Neural cell (in vitro differentiated cells): ENCODE data around the gene NRXN2. TPM values are rescaled to one million over a fixed set of nuclear protein-coding genes. Genes with fewer than 3 reads are reported as not detected.

Experiments used
- H2AFZ ChIP-seq: fragments of 200-600, 300-800 bp; sonication (generic), shearing (Covaris generic); 2 replicates; pipeline ENCODE4 v1.6.0; 2014; ENCODE audit warnings: low read depth, mild to moderate bottlenecking, antibody characterized with exemption, low read length, moderate library complexity
- H3F3A ChIP-seq: fragments of 200-600 bp; shearing (Covaris generic); 2 replicates; pipeline ENCODE4 v1.6.1; 2016; ENCODE audit warnings: mild to moderate bottlenecking, moderate library complexity, mixed read lengths, antibody characterized with exemption, low read length; ENCODE audit not compliant: insufficient read depth, poor library complexity, severe bottlenecking
- H3K27ac ChIP-seq: fragments of 200-600, 300-800 bp; sonication (generic), shearing (Covaris generic); 2 replicates; pipeline ENCODE4 v1.5.1; 2014; ENCODE audit warnings: mild to moderate bottlenecking, low read length, moderate library complexity
- H3K27me3 ChIP-seq: fragments of 300-800, 200-600 bp; sonication (generic), shearing (Covaris generic); 2 replicates; pipeline ENCODE4 v1.6.0; 2014; ENCODE audit warnings: mild to moderate bottlenecking, low read depth, low read length, moderate library complexity; ENCODE audit not compliant: insufficient read depth
- H3K36me3 ChIP-seq: fragments of 300-800, 200-600 bp; sonication (generic), shearing (Covaris generic); 2 replicates; pipeline ENCODE4 v1.5.1; 2014; ENCODE audit warnings: mild to moderate bottlenecking, antibody characterized with exemption, low read length, moderate library complexity; ENCODE audit not compliant: insufficient read depth
- H3K4me2 ChIP-seq: fragments of 300-800, 200-600 bp; sonication (generic), shearing (Covaris generic); 2 replicates; pipeline ENCODE4 v1.6.0; 2014; ENCODE audit warnings: mild to moderate bottlenecking, low read length
- H3K4me3 ChIP-seq: fragments of 300-800, 200-600 bp; sonication (generic), shearing (Covaris generic); 2 replicates; pipeline ENCODE4 v1.5.1; 2014; ENCODE audit warnings: mild to moderate bottlenecking, low read length, moderate library complexity
- H3K79me2 ChIP-seq: fragments of 200-600 bp; shearing (Covaris generic); replicated peaks from 2 replicates; pipeline ENCODE4 v1.6.0; 2014; ENCODE audit warnings: mild to moderate bottlenecking, low read length, moderate library complexity; ENCODE audit not compliant: insufficient read depth
- H3K9ac ChIP-seq: fragments of 300-800, 200-600 bp; sonication (generic), shearing (Covaris generic); 2 replicates; pipeline ENCODE4 v1.6.1; 2016; ENCODE audit warnings: mild to moderate bottlenecking, low read length, mixed read lengths
- H3K9me2 ChIP-seq: fragments of 200-600 bp; shearing (Covaris generic); 2 replicates; pipeline ENCODE4 v1.6.1; 2016; ENCODE audit warnings: mild to moderate bottlenecking, low read length, mixed read lengths; ENCODE audit not compliant: insufficient read depth
- H3K9me3 ChIP-seq: fragments of 200-600, 300-800 bp; sonication (generic), shearing (Covaris generic); 2 replicates; pipeline ENCODE4 v1.6.1; 2016; ENCODE audit warnings: mild to moderate bottlenecking, mixed run types, low read length, moderate library complexity, mixed read lengths
- H4K20me1 ChIP-seq: fragments of 200-600 bp; shearing (Covaris generic); 2 replicates; pipeline ENCODE4 v1.6.1; 2016; ENCODE audit warnings: mild to moderate bottlenecking, mixed run types; ENCODE audit not compliant: insufficient read depth
- CTCF ChIP-seq: fragments of 450-650 bp; IDR thresholded peaks from 2 replicates; pipeline ENCODE4 v1.5.1; 2014; ENCODE audit warnings: antibody characterized with exemption, mild to moderate bottlenecking, moderate library complexity; ENCODE audit not compliant: poor library complexity, severe bottlenecking
- EP300 ChIP-seq: fragments of 450-650 bp; conservative IDR thresholded peaks from 2 replicates; pipeline ENCODE4 v1.6.1; 2014; ENCODE audit warnings: antibody characterized with exemption, mild to moderate bottlenecking, moderate library complexity; ENCODE audit not compliant: poor library complexity, severe bottlenecking
- EZH2 ChIP-seq: fragments of 200-600, 300-800 bp; shearing (Covaris generic), sonication (generic); IDR thresholded peaks from 2 replicates; pipeline ENCODE4 v1.6.1; 2014; ENCODE audit warnings: antibody characterized with exemption, low read length, borderline replicate concordance, mild to moderate bottlenecking; ENCODE audit not compliant: insufficient read depth, poor library complexity, severe bottlenecking
- MXI1 ChIP-seq: fragments of 450-650 bp; conservative IDR thresholded peaks from 2 replicates; pipeline ENCODE4 v1.6.1; 2014; ENCODE audit warnings: antibody characterized with exemption, mild to moderate bottlenecking; ENCODE audit not compliant: poor library complexity, severe bottlenecking
- POLR2AphosphoS5 ChIP-seq: IDR thresholded peaks from 2 replicates; pipeline ENCODE4 v1.6.1; 2012
- RAD21 ChIP-seq: fragments of 450-650 bp; conservative IDR thresholded peaks from 2 replicates; pipeline ENCODE4 v1.6.1; 2014; ENCODE audit warnings: antibody characterized with exemption, mild to moderate bottlenecking, moderate library complexity
- REST ChIP-seq: IDR thresholded peaks from 2 replicates; pipeline ENCODE4 v1.6.1; 2012; ENCODE audit warnings: borderline replicate concordance
- SMC3 ChIP-seq: fragments of 450-650 bp; conservative IDR thresholded peaks from 2 replicates; pipeline ENCODE4 v1.6.1; 2014; ENCODE audit warnings: antibody characterized with exemption, mild to moderate bottlenecking, moderate library complexity; ENCODE audit not compliant: poor library complexity
- TAF1 ChIP-seq: IDR thresholded peaks from 2 replicates; pipeline ENCODE4 v1.6.1; 2012; ENCODE audit warnings: low read depth
- polyA plus RNA-seq: library from polyadenylated mRNA; depleted of rRNA; stranded (reverse); fragments of >200 nt; gene quantifications from 2 replicates; pipeline ENCODE4 v1.2.3, GENCODE V29; 2014

NRXN2 gene
- polyA plus RNA-seq, 1 donor from 2014 or later: 68.0 TPM

GRCh38 chr11:64558065-64558745 lies 164.8 kb downstream of the NRXN2 start:
- Histone ChIP-seq H3K9ac (no peak overlapping the region), H3K9me2 (no peaks in the 10 kb centered on the region), H3F3A (no peaks in the 10 kb centered on the region), H3K27me3 (no peaks in the 10 kb centered on the region), H3K4me3 (no peak overlapping the region), H3K27ac (no peak overlapping the region), H3K9me3 (no peaks in the 10 kb centered on the region), H3K36me3 (no peaks in the 10 kb centered on the region), H3K79me2 (no peaks in the 10 kb centered on the region), H3K4me2 (no peak overlapping the region), H4K20me1 (no peaks in the 10 kb centered on the region), H2AFZ (no peak overlapping the region)
- TF ChIP-seq EZH2 (no peak), TAF1 (no peak), POLR2AphosphoS5 (no peak), CTCF (no peak), RAD21 (no peak), MXI1 (no peak), EP300 (no peak), SMC3 (no peak), REST (no peak)

DNA sequence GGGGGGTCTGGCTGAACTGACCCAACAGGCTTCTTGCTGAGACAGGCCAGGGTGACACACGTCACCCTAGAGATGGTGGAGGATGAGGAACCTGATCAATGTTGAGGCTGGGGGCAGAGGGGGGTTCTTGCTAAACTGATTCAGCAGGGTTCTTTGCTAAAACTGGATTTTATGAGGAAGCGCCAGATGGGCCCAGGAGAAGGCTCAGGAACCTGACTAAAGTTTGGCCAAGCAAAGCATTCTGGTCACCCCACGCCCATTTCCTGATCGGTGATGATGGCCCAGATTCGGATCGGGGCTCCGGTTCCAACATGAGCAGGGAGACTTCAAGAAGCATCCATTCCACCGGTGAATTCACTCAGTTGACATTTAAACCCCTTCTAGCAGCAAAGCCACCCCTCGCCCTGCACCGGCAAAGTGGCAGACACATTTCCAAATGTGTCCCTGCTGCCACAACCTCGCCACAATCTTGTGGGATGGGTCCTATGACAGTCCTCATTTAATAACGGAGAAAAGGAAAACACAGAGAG lies 166.2 kb downstream of the NRXN2 start:
- no peak overlapping the region for H3K27ac ChIP-seq
- H4K20me1 ChIP-seq: no peaks in the 10 kb centered on the region
- no peak overlapping the region for H3K4me2 ChIP-seq
- H3K9ac ChIP-seq: no peak overlapping the region
- no peaks in the 10 kb centered on the region for H3K79me2 ChIP-seq
- H3K27me3 ChIP-seq: no peaks in the 10 kb centered on the region
- H3K4me3 ChIP-seq: no peak overlapping the region
- H3K36me3 ChIP-seq: no peaks in the 10 kb centered on the region
- no peaks in the 10 kb centered on the region for H3K9me2 ChIP-seq
- TF ChIP-seq SMC3 (no peak), EZH2 (no peak), RAD21 (no peak), MXI1 (no peak), POLR2AphosphoS5 (no peak), REST (no peak), CTCF (no peak), EP300 (no peak), TAF1 (no peak)
- H3F3A ChIP-seq: no peaks in the 10 kb centered on the region
- H2AFZ ChIP-seq: no peak overlapping the region
- no peaks in the 10 kb centered on the region for H3K9me3 ChIP-seq
